SK-N-SH (cell line): ENCODE data around the gene CUX1.

Experiments used
- POLR2AphosphoS5 ChIP-seq: IDR thresholded peaks from 2 replicates; pipeline ENCODE4 v1.6.1; 2012; ENCODE audit warnings: low read depth, low read length
- SIN3A ChIP-seq: IDR thresholded peaks from 2 replicates; pipeline ENCODE4 v1.6.1; 2012; ENCODE audit warnings: low read depth, mild to moderate bottlenecking, low read length, moderate library complexity, borderline replicate concordance

DNA sequence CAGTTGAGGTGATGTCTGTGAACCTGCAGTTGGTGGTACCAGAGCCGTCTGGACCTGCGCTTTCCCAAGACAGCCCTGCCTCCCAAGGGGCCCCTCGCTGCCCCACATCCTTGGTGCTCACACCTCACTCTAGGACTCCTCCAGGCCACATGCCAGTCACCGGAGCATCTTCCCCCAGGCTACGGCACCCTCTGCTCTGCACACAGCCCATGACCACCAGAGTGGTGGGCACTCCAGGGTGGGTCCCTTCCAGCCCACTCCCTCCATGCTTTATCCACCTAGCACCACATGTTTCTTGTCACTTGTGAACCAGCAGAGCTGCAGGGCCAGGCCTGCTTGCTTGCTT lies 285.6 kb downstream of the CUX1 start:
- TF ChIP-seq POLR2AphosphoS5 (no peak), SIN3A (no peak)
